ENCODE data around the gene SYNM. TPM values are rescaled to one million over a fixed set of nuclear protein-coding genes. Genes with fewer than 3 reads are reported as not detected.

The SYNM gene
- total RNA-seq, 1 experiment from 2014 or later: 0.12 TPM

DNA sequence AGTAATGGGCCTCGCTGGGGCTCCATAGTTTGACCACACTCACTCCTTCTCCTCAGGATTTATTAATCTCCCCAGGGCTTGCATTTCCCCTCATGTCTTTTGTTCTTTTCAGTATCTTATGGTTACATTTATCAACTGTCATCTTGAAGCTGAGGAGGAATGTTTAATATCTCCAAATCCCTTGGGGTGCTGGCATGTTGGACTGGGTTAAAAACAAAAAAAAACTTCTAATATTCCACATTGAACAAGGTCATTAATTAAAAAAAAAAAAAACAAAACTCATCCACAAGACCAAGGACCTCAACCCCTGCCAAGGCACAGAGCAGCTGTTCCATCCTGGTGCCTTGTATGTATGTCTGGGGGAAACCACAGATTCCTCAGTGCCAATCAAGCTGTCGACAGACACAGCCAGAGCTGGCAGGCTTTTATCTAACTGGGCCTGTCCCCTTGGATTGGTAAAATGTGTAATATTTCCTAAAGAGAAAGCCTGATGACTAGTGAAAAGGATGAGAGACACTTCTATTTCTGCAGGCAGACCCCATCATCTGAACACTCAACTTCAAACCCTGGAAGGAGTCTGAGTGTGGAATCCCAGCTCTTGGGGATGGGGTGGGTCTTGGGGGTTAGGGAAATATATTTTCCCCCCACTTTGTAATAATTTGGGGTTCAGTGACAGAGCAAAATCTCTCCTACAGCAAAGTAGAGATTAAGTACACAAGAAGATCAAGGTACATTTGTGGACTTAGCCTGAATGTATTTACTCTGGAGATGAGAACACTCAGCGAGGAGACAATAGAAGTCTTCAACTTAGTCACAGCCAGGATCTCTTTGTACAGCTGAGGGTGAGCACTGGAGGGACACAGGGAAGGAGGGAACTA is 75.4 kb downstream of the SYNM start:
- no peaks in the 10 kb centered on the region for H3K27me3 Mint-ChIP-seq (ENCODE audit: insufficient read depth, unreplicated experiment)
- no peak for DNase-seq (ENCODE audit: unreplicated experiment)
- H3K27ac Mint-ChIP-seq (ENCODE audit: low read depth, unreplicated experiment): no peak overlapping the region
- BruUV-seq (replicated peaks): no TSS peak
- ChIA-PET POLR2A (no interaction called here), CTCF (no interaction called here)
- TF ChIP-seq, protein P1, sequence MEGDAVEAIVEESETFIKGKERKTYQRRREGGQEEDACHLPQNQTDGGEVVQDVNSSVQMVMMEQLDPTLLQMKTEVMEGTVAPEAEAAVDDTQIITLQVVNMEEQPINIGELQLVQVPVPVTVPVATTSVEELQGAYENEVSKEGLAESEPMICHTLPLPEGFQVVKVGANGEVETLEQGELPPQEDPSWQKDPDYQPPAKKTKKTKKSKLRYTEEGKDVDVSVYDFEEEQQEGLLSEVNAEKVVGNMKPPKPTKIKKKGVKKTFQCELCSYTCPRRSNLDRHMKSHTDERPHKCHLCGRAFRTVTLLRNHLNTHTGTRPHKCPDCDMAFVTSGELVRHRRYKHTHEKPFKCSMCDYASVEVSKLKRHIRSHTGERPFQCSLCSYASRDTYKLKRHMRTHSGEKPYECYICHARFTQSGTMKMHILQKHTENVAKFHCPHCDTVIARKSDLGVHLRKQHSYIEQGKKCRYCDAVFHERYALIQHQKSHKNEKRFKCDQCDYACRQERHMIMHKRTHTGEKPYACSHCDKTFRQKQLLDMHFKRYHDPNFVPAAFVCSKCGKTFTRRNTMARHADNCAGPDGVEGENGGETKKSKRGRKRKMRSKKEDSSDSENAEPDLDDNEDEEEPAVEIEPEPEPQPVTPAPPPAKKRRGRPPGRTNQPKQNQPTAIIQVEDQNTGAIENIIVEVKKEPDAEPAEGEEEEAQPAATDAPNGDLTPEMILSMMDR (IDR thresholded peaks at IDR 0.05; ENCODE audit: unreplicated experiment): no peak
- intact Hi-C loops (cut with micrococcal nuclease): no loop called here
- H3K4me3 Mint-ChIP-seq (ENCODE audit: unreplicated experiment): no peak overlapping the region
- H3K4me1 Mint-ChIP-seq (ENCODE audit: insufficient read depth, unreplicated experiment): no peaks in the 10 kb centered on the region
- no peaks in the 10 kb centered on the region for H3K9me3 Mint-ChIP-seq (ENCODE audit: unreplicated experiment)
- H3K36me3 Mint-ChIP-seq (ENCODE audit: insufficient read depth, unreplicated experiment): peaks cover 21% of the 10 kb centered on the region

DNA sequence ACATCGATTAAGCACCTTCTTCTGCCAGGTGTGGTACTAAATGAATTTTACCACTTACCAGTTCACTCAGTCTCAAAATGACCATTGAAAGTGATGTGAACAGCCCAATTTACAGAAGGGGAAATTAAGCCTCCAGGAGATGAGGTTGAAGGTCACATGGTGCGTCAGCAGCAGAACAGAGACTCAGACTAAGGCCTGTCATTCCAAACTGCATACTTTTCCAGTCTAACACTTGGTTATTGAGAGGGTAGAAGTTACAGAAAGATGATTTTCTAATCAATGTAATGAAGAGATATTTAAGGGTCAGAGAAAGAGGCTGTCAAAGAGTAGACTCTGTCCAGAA is 76.1 kb downstream of the SYNM start:
- no TSS peak for BruUV-seq (replicated peaks)
- no peaks in the 10 kb centered on the region for H3K4me1 Mint-ChIP-seq (ENCODE audit: insufficient read depth, unreplicated experiment)
- peaks cover 21% of the 10 kb centered on the region for H3K36me3 Mint-ChIP-seq (ENCODE audit: insufficient read depth, unreplicated experiment)
- intact Hi-C loops (cut with micrococcal nuclease): no loop called here
- no peaks in the 10 kb centered on the region for H3K9me3 Mint-ChIP-seq (ENCODE audit: unreplicated experiment)
- H3K27me3 Mint-ChIP-seq (ENCODE audit: insufficient read depth, unreplicated experiment): no peaks in the 10 kb centered on the region
- H3K4me3 Mint-ChIP-seq (ENCODE audit: unreplicated experiment): no peak overlapping the region
- H3K27ac Mint-ChIP-seq (ENCODE audit: low read depth, unreplicated experiment): no peak overlapping the region
- TF ChIP-seq, protein P1 (IDR thresholded peaks at IDR 0.05; ENCODE audit: unreplicated experiment): no peak
- CTCF ChIA-PET: interaction anchor here (1.6 kb wide), 1 partner anchor 32 kb away, joined by 3 read pairs; no protein-coding TSS in a partner anchor
- POLR2A ChIA-PET: no interaction called here
- no peak for DNase-seq (ENCODE audit: unreplicated experiment)

DNA sequence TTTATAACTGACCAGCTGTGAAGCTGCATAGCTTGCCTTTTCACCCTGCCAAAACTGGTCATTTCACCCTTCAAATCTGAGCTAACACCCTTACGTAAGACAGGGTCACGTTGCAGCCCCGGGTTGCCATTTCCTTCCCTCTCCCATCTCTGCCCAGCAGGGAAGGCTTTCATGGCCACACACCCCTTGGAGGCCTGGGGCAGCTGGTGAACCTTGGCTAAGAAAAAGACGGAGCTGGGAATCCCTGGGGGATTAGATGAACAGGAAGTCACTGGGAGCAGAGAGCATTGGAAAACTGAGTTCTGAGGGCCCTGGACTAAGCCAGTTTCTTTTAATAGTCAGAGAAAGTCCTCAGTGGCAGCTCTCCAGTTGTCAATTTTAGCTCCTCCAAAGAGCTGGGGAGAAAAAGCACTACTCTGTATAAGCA is 76.7 kb downstream of the SYNM start:
- Mint-ChIP-seq H3K9me3 (ENCODE audit: unreplicated experiment) (no peaks in the 10 kb centered on the region), H3K4me3 (ENCODE audit: unreplicated experiment) (no peak overlapping the region), H3K27me3 (ENCODE audit: insufficient read depth, unreplicated experiment) (no peaks in the 10 kb centered on the region), H3K36me3 (ENCODE audit: insufficient read depth, unreplicated experiment) (peaks cover 21% of the 10 kb centered on the region), H3K4me1 (ENCODE audit: insufficient read depth, unreplicated experiment) (no peaks in the 10 kb centered on the region), H3K27ac (ENCODE audit: low read depth, unreplicated experiment) (no peak overlapping the region)
- ChIA-PET POLR2A (no interaction called here), CTCF (interaction anchor here (1.6 kb wide), 1 partner anchor 32 kb away, joined by 3 read pairs; no protein-coding TSS in a partner anchor)
- no peak for DNase-seq (ENCODE audit: unreplicated experiment)
- BruUV-seq (replicated peaks): no TSS peak
- intact Hi-C loops (cut with micrococcal nuclease): no loop called here
- TF ChIP-seq, protein P1 (IDR thresholded peaks at IDR 0.05; ENCODE audit: unreplicated experiment): no peak

DNA sequence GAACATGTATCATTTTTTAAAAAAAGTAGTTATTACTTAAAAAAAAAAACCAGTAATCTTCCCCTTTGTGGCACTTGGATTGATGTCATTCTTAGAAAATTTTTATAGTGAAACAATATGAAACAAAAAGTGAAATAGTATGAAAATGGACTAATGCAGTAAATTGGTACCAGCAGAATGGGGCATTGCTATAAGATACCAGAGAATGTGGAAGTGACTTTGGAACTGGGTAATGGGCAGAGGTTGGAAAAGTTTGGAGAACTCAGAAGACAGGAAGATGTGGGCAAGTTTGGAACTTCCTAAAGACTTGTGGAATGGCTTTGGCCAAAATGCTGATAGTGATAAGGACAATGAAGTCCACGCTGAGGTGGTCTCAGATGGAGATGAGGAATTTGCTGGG is 77.9 kb downstream of the SYNM start:
- Mint-ChIP-seq H3K27me3 (ENCODE audit: insufficient read depth, unreplicated experiment) (no peaks in the 10 kb centered on the region), H3K4me3 (ENCODE audit: unreplicated experiment) (no peak overlapping the region), H3K36me3 (ENCODE audit: insufficient read depth, unreplicated experiment) (peaks cover 21% of the 10 kb centered on the region), H3K4me1 (ENCODE audit: insufficient read depth, unreplicated experiment) (no peaks in the 10 kb centered on the region), H3K9me3 (ENCODE audit: unreplicated experiment) (no peaks in the 10 kb centered on the region), H3K27ac (ENCODE audit: low read depth, unreplicated experiment) (no peak overlapping the region)
- no peak for DNase-seq (ENCODE audit: unreplicated experiment)
- CTCF ChIA-PET: interaction anchor here (0.5 to 1.6 kb wide), 2 partner anchors 7 to 31 kb away, joined by 3 read pairs; no protein-coding TSS in a partner anchor
- intact Hi-C loops (cut with micrococcal nuclease): no loop called here
- POLR2A ChIA-PET: no interaction called here
- no TSS peak for BruUV-seq (replicated peaks)
- TF ChIP-seq, protein P1 (IDR thresholded peaks at IDR 0.05; ENCODE audit: unreplicated experiment): no peak

Other genes with a start within 250 kb of the SYNM start
- gene PGPEP1L, start 97.3 kb upstream of the SYNM start, total RNA-seq (2022): not detected in 2 replicates
- gene TTC23, start 144.5 kb downstream of the SYNM start, total RNA-seq (2022): 15.1 and 15.6 TPM in 2 replicates
- 10.6 and 11.4 TPM in 2 replicates for gene LRRC28, start 146.4 kb downstream of the SYNM start, total RNA-seq (2022)